ENCODE measurements around the gene HMGCS2.
"Not testable (repeated sequence)": the region's sequence is repeated elsewhere in the genome, so short reads cannot be mapped to it uniquely, and the experiment has no call there.

HMGCS2 gene

GRCh38 chr1:119787776-119788175 lies 19.1 kb upstream of the HMGCS2 start:
- DNase-seq, result no peak

DNA sequence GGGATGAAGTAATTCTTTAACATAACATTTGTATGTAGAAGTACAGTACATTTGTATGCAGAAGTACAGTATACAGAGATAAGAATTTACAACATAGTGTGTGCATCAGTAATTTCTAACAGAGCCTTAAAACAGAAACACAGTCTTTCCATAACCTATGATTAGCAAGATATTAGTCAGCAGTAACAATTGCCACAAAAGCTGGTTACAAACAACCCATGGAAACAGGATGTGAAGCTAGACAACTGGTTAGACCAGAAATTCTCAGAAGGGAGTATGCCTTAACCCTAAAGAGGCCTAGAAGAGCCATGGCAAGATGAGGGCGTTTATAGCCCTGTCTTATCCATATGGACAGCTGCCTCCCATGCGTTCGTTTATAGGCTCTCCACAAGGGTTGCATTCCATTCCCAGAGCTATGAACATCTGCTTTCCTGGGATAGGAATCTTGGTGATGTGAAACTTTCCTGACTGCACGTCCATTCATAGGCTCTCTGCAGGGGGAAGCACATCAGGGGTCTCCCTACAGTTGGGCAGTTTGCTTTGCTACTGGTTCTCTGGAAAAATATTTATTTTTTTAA lies 17.9 kb upstream of the HMGCS2 start:
- DNase-seq, result not testable (repeated sequence)

- not testable (repeated sequence) for DNase-seq
Observed at GRCh38 chr1:119786046-119786445, 17.3 kb upstream of the HMGCS2 start.

- DNase-seq, result no peak
Observed at GRCh38 chr1:119784191-119784781, 15.6 kb upstream of the HMGCS2 start.

DNA sequence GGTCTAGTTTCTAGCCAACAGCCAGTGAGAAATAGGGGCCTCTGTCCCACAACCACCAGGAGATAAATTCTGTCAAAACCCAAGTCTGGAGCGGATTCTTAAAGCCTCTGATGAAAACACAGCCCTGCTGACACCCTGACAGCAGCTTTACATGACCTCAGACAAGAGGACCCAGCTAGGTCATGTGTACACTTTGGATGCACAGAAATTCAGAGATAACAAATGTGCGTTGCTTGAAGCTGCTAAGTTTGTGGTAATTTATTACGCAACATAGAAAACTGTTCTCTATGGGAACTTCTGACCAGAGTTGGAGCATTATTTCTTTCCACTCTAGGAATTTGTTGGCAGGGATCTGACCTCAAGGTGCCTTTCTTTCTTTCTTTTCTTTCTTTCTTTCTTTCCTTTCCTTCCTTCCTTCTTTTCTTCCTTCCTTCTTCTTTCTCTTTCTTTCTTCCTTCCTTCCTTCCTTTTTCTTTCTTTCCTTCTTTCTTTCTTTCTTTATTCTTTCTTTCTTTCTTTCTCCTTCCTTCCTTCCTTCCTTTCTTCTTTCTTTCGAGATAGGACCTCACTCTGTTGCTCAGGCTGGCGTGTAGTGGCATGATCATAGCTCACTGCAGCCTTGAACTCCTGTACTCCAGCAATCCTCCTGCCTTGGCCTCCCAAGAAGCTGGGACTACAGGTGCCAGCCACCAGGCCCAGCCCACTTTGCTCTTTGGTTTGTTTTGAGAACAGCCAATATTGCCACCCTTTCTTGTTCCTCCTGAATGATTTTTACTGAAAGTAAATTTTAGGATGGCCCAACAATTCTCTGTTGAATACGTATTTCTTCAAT lies 14.9 kb upstream of the HMGCS2 start:
- no peak for DNase-seq

GRCh38 chr1:119782631-119783325 lies 14.1 kb upstream of the HMGCS2 start:
- no peak for DNase-seq

GRCh38 chr1:119781434-119782210 lies 12.9 kb upstream of the HMGCS2 start:
- DNase-seq, result no peak

DNA sequence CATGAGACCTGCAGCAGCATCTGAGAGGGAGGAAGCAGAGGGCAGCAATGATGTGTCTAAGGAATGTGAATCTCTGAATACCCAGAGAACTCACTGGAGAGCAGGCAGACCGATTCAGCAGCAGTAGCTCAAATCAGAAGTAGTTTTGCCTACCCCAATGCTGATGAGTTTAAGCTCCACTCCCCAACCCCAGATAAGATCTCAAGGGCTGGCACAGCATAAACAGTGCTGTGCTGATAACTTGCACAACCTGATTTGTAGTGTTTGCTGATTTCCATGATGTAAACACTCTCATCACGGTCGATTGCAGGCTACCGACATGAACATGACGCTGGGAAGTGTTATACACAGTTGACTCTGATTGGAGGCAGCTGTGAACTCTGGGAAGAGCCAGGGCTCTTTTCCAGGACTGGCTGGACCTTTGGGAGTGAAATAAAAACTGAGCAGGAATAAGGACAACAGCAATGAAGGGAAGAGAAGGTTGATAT lies 11.2 kb upstream of the HMGCS2 start:
- DNase-seq, result no peak

GRCh38 chr1:119778886-119779560 lies 10.3 kb upstream of the HMGCS2 start:
- DNase-seq, result no peak

GRCh38 chr1:119778359-119778758 lies 9.7 kb upstream of the HMGCS2 start:
- DNase-seq, result no peak

- DNase-seq, result no peak
Observed at GRCh38 chr1:119774746-119775490, 6.2 kb upstream of the HMGCS2 start.

DNA sequence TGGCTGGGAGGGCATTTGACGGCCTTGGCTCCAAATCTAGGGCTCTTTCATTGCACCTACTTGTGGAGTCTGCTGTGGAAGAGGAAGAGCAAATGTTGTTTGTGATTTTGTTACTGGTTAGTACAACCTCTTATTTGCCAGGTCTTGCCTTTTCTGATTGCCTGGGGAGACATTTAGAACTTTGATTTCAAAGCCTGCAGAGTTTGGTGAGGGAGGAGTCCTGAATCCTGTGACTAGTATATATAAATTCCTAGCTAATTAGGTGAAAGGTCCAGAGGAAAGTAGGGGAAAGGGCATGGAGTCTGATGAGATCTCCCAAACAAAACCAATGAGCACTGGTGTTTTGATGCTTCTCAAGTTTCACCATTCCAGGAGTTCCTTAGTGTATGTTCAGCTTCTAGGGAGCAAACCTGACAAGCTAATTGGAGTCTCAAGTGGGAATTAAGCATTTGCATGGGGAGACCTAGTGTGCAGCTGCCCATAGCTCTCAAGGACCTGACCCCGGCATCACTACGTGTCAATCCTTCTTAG lies 5.1 kb upstream of the HMGCS2 start:
- no peak for DNase-seq

DNA sequence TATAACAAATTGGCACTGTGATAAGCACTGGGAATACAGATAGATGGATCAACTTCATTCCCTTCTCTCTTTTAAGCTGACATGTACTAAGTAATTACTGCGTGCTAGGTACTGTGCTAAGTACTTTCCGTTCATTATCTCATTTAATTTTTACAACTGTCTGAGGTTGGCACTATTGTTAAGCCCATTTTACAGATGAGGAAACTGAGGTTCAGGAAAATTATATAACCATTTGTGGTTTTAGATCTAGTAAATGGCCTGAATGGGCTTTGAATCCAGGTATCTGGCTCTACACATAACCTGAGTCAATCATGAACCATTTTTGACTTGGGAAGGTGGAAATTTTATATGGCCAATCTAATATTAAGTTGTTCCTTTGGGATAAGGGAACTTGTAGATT lies 3.6 kb upstream of the HMGCS2 start:
- DNase-seq, result no peak

DNA sequence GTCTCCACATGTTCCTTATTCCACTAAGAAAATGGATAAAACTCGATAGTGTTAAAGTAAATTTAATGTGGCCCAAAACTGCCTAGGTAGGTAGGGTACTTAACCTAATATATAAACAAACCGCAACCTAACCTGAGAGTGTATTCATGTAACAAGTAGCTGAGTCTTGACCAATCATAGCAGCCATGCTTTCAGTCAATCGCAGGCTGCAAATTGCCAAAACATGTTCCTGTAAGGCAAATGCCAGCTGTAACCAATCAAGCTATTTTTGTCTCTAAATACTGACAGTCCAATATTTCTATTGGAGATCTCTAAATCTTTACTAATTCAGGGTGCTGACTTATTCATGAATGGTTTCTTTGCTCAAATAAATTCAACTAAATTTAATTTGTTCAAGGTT lies 3.1 kb upstream of the HMGCS2 start:
- DNase-seq, result no peak

GRCh38 chr1:119771016-119771415 lies 2.3 kb upstream of the HMGCS2 start:
- no peak for DNase-seq

GRCh38 chr1:119767486-119767885 lies 1.2 kb downstream of the HMGCS2 start:
- no peak for DNase-seq

DNA sequence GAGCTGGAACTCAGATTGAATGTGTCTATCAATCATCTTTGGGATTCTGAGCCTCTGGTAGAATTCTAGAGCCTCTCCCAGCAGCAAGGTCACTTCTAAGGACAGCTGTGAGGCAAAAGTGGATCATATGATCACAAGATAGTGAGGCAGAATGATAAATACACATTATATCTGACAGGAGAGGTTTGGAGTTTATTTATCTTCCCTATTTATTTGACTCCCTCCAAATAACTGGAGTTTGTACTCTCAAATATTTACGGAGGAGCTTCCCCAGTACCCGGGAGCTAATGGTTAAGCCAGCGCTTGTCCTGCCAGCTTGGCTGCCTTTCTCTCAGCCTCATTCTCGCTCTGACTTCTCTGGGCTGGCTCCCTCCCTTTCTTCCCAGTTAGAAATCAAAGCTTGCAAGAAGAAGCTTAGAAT lies 2.3 kb downstream of the HMGCS2 start:
- no peak for DNase-seq

DNA sequence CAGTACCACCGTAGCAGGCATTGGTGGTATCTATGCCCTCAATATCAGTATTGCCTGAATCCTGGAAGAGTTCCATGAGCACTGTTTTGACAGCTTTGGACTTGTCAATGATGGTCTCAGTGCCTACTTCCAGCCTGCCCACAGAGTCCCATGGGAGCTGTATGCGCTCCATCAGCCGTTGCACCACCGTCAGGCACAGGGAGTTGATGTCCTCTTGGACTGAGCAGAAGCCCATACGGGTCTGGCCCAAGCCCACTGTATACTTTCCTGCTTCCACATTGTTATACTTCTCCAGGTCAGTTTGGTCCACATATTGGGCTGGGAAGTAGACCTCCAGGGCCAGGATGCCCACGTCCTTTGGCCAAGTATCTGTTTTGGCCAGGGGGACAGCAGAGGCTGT lies 4.5 kb downstream of the HMGCS2 start:
- DNase-seq, result no peak

- no peak for DNase-seq
Observed at GRCh38 chr1:119762953-119763352, 5.8 kb downstream of the HMGCS2 start.

DNA sequence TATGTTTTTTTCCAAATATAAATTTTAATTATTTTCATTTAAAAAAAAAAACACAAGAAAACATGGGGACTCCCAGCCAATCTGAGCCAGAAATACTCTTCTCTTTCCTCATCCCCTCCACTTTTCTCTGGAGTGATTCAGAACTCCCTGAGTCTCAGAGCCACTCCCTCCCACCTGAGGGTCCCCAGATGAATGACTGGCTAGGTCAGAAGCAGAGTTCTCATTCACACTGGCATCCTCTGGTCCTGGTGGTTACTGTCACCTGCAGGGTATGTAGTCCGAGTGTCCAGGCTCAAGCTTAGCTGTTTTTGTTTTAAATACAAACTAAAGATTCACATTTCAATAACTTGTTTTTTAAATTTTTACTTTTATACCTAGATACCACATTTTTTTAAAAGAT lies 6.3 kb downstream of the HMGCS2 start:
- no peak for DNase-seq

- no peak for DNase-seq
Observed at GRCh38 chr1:119758584-119758983, 10.1 kb downstream of the HMGCS2 start.

Measured in NCI-H146 (cell line).